A673 (cell line): ENCODE measurements around the gene CD164L2.

Source experiments
- CTCF ChIP-seq: fragments of 300-800, 200-600 bp; sonication (generic); conservative IDR thresholded peaks from 2 replicates; pipeline ENCODE4 v1.5.1; 2017; ENCODE audit warnings: low read depth, mild to moderate bottlenecking, antibody characterized with exemption, low read length, moderate library complexity, mixed read lengths
- EZH2 ChIP-seq: fragments of 200-600 bp; sonication (generic); IDR thresholded peaks from 2 replicates; pipeline ENCODE4 v1.6.1; 2017; ENCODE audit warnings: borderline replicate concordance, low read depth, mild to moderate bottlenecking, mixed read lengths, antibody characterized with exemption, low read length; ENCODE audit not compliant: poor library complexity, severe bottlenecking

GRCh38 chr1:27394282-27394658 is 11.1 kb upstream of the CD164L2 start:
- TF ChIP-seq CTCF (no peak), EZH2 (no peak)
